Karpas-422 (cell line): ENCODE measurements around the gene ELL. TPM values are rescaled to one million over a fixed set of nuclear protein-coding genes. Genes with fewer than 3 reads are reported as not detected.

Experiments
- DNase-seq: peaks from one replicate; pipeline ENCODE4 v3.0.0-alpha.2; 2015
- H2AFZ ChIP-seq: fragments of 200-600 bp; sonication (generic); 2 replicates; pipeline ENCODE4 v1.6.1; 2014; ENCODE audit warnings: antibody characterized with exemption, low read length, mixed read lengths
- H3K27ac ChIP-seq: fragments of 200-600 bp; sonication (generic); 2 replicates; pipeline ENCODE4 v1.5.1; 2014; ENCODE audit warnings: mild to moderate bottlenecking, low read length, moderate library complexity
- H3K27me3 ChIP-seq: fragments of 200-600 bp; sonication (generic); 2 replicates; pipeline ENCODE4 v1.6.1; 2014; ENCODE audit warnings: low read length, mixed read lengths
- H3K36me3 ChIP-seq: fragments of 200-600 bp; sonication (generic); 2 replicates; pipeline ENCODE4 v1.6.1; 2014; ENCODE audit warnings: low read length, mixed read lengths; ENCODE audit not compliant: insufficient read depth
- H3K4me1 ChIP-seq: fragments of 200-600 bp; sonication (generic); 2 replicates; pipeline ENCODE4 v1.6.1; 2014; ENCODE audit warnings: mild to moderate bottlenecking, low read length, mixed read lengths
- H3K4me2 ChIP-seq: fragments of 200-600 bp; sonication (generic); 2 replicates; pipeline ENCODE4 v1.6.1; 2014; ENCODE audit warnings: low read length, low read depth, mild to moderate bottlenecking; ENCODE audit not compliant: poor library complexity, severe bottlenecking
- H3K4me3 ChIP-seq: fragments of 200-600 bp; sonication (generic); 2 replicates; pipeline ENCODE4 v1.5.1; 2014; ENCODE audit warnings: mild to moderate bottlenecking, antibody characterized with exemption, low read length, mixed read lengths
- H3K79me2 ChIP-seq: fragments of 200-600 bp; sonication (generic); 2 replicates; pipeline ENCODE4 v1.6.1; 2014; ENCODE audit warnings: mild to moderate bottlenecking, low read length, mixed read lengths
- H3K9ac ChIP-seq: fragments of 200-600 bp; sonication (generic); 2 replicates; pipeline ENCODE4 v1.6.0; 2014; ENCODE audit warnings: low read length
- H3K9me2 ChIP-seq: fragments of 200-600 bp; sonication (generic), shearing (Covaris generic); replicated peaks from 2 replicates; pipeline ENCODE4 v1.6.0; 2014; ENCODE audit warnings: mild to moderate bottlenecking, low read length, moderate library complexity; ENCODE audit not compliant: insufficient read depth
- H3K9me3 ChIP-seq: fragments of 300-700, 200-600 bp; sonication (generic); 2 replicates; pipeline ENCODE4 v1.6.1; 2014; ENCODE audit warnings: low read length, mixed read lengths
- H4K20me1 ChIP-seq: fragments of 200-600 bp; sonication (generic); 2 replicates; pipeline ENCODE4 v1.6.1; 2014; ENCODE audit warnings: mild to moderate bottlenecking, antibody characterized with exemption, low read length, low read depth; ENCODE audit not compliant: insufficient read depth
- total RNA-seq: library from RNA; depleted of rRNA; stranded (reverse); fragments of >200 nt; shearing (Covaris generic); gene quantifications from 2 replicates; pipeline ENCODE4 v1.2.3, GENCODE V29; 2014; ENCODE audit warnings: low replicate concordance

Gene ELL
- total RNA-seq, 1 experiment from 2014 or later: 10.9 TPM

DNA sequence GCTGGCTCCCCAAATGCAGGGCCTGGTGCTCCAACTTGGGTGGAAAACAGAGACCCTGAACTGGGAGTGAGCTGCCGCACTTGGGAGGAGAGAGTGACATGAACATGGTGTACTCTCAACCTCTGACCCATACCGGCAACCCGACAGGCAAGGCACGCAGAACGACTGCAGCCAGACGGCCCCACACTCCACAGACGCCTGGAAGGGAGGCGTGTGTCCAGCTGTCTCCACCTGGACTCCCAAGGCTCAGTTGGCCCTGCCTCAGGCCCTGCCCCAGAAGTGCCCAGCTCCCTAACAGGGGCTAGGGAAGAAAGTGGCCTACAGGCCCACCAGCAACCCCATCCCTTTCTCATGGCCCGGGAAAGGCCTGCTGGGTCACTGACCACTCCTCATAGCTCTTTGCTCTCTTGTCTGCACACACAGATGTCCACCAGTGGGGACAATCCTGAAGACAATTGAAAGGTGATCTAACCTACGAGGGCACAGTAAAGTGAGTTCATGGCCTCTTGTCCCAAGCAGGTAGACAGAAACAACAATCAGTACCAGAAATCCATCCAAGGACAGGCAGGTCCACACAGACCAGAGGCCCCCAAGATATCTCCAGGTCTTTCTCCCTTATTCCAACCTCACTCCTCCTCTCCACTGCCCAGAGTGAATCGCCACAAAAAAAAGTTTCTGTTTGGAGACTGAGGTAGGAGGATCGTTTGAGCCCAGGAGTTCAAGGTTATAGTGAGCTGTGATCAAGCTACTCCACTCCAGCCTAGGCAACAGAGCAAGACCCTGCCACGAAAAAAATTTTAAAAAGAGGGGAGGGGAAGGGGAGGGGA lies 28.2 kb downstream of the ELL start:
- Histone ChIP-seq H3K27ac (no peak overlapping the region), H3K79me2 (peaks cover 92% of the 10 kb centered on the region), H3K4me1 (peaks cover 7% of the 10 kb centered on the region), H2AFZ (no peak overlapping the region), H4K20me1 (peaks cover 45% of the 10 kb centered on the region), H3K4me2 (no peak overlapping the region), H3K9me2 (no peaks in the 10 kb centered on the region), H3K9me3 (no peaks in the 10 kb centered on the region), H3K4me3 (no peak overlapping the region), H3K9ac (no peak overlapping the region), H3K27me3 (no peaks in the 10 kb centered on the region), H3K36me3 (no peaks in the 10 kb centered on the region)
- DNase-seq: no peak

DNA sequence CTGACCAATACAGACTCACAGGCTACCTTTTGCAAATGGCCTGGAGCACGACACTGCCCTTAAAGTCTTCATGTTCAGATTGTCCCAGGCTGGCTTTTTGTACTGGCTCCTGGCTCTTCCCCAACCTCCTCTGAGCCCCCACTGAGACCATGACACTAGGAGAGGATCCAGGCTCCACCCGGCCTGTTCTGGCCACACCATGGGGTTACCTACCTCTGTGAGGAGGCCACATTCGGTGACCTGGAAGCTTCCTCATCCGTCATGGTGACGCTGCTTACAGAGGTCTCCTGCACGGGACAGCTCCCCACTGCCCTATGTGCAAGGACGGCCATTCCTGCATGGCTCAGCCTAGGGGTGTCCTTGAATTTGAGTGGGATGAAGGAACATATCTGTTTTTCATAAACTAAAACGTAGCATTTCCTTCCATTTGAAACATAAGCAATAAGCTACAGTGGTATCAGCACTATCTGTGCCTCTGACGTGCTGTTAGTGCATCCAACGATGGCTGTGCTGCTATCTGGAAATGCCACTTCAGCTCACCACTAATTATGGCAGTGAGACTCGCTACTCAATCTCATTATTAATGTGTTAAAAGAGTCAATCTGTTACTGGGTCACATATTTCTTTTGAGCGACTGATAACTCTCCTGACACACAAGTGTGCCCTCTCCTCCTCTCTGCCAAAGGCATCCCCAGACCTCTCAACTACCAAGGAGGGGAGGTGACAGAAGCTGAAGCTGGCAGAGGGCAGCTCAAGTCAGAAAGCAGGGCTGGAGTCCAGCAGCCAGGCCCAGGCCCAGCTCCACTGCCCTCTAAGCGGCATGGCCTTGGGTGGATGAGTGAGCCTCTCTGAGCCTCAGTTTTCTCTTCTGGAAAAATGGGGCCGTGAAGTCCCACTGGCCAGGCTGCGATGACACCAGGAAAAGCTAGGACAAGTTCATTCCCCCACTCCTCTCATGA lies 29.6 kb downstream of the ELL start:
- no peak overlapping the region for H3K27ac ChIP-seq
- H3K79me2 ChIP-seq: peaks cover 95% of the 10 kb centered on the region
- no peaks in the 10 kb centered on the region for H3K27me3 ChIP-seq
- H3K4me3 ChIP-seq: no peak overlapping the region
- H3K9me2 ChIP-seq: no peaks in the 10 kb centered on the region
- no peak for DNase-seq
- H2AFZ ChIP-seq: no peak overlapping the region
- H3K4me1 ChIP-seq: peaks cover 7% of the 10 kb centered on the region
- H3K9ac ChIP-seq: no peak overlapping the region
- H4K20me1 ChIP-seq: peaks cover 58% of the 10 kb centered on the region
- H3K9me3 ChIP-seq: no peaks in the 10 kb centered on the region
- no peaks in the 10 kb centered on the region for H3K36me3 ChIP-seq
- no peak overlapping the region for H3K4me2 ChIP-seq

DNA sequence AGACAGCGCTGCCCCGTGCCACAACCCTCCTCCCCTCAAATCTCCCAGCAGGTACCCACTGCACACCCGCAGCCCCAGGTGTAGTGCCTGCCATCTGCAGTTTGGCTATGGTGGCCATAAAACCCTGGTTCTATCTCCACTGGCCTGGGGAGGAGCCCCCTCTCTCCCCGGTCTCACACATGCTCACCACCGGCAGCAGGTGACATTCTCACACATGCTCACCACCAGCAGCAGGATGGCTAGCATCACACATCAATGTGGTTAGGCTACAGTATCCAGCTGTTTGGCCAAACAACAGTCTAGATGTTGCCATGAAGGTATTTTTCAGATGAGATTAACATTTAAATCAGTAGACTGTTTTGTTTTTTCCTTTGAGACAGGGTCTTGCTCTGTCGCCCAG lies 31.1 kb downstream of the ELL start:
- Histone ChIP-seq H3K4me2 (no peak overlapping the region), H2AFZ (no peak overlapping the region), H4K20me1 (peaks cover 50% of the 10 kb centered on the region), H3K27me3 (no peaks in the 10 kb centered on the region), H3K4me1 (no peaks in the 10 kb centered on the region), H3K36me3 (no peaks in the 10 kb centered on the region), H3K9me3 (no peaks in the 10 kb centered on the region), H3K9ac (no peak overlapping the region), H3K4me3 (no peak overlapping the region), H3K27ac (no peak overlapping the region), H3K79me2 (peaks cover 95% of the 10 kb centered on the region), H3K9me2 (no peaks in the 10 kb centered on the region)
- no peak for DNase-seq

DNA sequence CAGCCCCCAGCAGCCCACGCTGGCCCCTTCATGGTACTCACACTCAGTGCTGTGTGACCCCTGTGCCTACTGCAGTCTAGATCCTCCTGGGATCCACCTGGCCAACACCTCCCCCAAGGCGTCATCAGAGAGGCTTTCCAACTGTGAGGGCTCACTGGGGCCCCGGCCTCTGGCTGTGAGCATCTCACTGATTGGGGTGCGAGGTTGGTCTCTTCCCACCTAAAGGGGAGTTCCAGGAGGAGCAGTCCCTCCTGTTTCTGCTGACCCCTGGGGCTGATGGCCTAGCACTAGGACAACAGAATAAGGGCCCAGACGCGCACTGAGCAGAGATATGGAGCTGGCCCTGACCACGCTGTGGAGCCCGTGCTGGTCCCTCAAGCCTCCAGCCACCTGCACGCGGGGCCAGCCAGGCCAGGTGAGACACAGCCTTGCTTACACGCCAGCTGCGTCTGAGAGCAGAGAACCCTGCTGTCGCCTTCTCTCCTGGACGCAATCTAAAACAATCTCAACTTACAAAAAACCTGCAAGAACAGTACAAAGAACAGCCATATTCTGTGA lies 32.2 kb downstream of the ELL start:
- Histone ChIP-seq H3K36me3 (no peaks in the 10 kb centered on the region), H3K79me2 (peaks cover 94% of the 10 kb centered on the region), H2AFZ (no peak overlapping the region), H3K9me3 (no peaks in the 10 kb centered on the region), H3K4me3 (no peak overlapping the region), H4K20me1 (peaks cover 41% of the 10 kb centered on the region), H3K27ac (no peak overlapping the region), H3K4me2 (no peak overlapping the region), H3K9ac (no peak overlapping the region), H3K4me1 (no peaks in the 10 kb centered on the region), H3K9me2 (no peaks in the 10 kb centered on the region), H3K27me3 (no peaks in the 10 kb centered on the region)
- DNase-seq: no peak

DNA sequence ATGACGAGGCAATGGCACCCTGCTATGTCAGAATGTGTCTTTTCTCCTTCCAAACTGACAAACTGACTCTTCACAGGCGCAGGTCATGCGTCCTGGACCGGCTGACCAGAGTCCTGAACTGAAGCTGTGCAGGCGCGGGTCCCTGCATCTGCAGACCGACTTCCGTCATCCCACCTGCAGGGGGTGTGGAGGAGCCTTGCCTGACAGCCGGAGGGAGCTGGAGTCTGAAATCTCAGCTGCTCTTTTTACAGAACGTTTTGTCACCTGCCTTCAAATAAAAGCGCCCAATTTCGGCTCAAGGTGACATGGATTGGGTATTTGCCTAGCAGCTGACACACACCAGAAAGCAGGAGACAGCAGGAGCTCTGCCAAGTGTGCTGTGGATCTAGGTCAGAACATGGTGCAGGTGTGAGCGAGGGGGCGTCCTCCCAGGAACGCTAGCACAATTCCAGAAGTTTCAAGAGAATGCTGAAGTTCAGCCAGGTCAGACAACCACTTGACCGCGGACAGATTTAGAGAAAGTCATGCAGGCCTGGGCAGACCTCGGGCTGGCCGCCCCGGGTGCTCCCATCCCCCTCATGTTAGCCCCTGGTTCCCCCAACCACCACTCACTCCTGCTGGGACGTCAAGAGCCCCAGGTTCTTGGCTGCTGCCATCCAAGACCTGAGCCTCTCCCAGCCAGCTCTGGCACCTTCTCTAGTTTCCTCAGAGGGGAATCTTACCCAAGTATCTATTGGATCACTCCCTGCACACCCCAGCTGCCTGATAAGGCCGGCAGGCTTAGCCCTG lies 32.8 kb downstream of the ELL start:
- H3K79me2 ChIP-seq: peaks cover 92% of the 10 kb centered on the region
- H3K9me2 ChIP-seq: no peaks in the 10 kb centered on the region
- no peaks in the 10 kb centered on the region for H3K36me3 ChIP-seq
- no peaks in the 10 kb centered on the region for H3K27me3 ChIP-seq
- no peak overlapping the region for H3K9ac ChIP-seq
- DNase-seq: peak; percentile 78
- H2AFZ ChIP-seq: no peak overlapping the region
- H3K27ac ChIP-seq: no peak overlapping the region
- no peak overlapping the region for H3K4me2 ChIP-seq
- no peak overlapping the region for H3K4me3 ChIP-seq
- H3K9me3 ChIP-seq: no peaks in the 10 kb centered on the region
- H4K20me1 ChIP-seq: peaks cover 38% of the 10 kb centered on the region
- no peaks in the 10 kb centered on the region for H3K4me1 ChIP-seq

DNA sequence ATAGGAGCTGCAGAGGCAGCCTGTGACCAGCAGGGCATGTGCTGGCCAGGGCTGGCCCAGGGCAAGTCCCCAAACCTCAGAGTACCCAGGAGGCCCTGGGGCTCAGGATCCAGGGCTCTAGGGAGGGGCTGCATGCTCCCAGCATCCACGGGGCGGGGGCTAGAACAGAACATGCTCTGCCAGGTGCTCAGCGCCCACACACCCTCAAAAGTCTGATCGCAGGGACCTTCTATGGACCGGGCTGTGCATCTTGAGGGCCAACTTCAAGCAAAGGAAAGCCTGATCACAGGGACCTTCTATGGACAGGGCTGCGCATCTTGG lies 33.5 kb downstream of the ELL start:
- peaks cover 32% of the 10 kb centered on the region; the same call in 1 of the 2 replicates for H4K20me1 ChIP-seq
- H2AFZ ChIP-seq: no peak overlapping the region
- H3K27ac ChIP-seq: no peak overlapping the region
- no peak overlapping the region for H3K4me2 ChIP-seq
- H3K9me3 ChIP-seq: no peaks in the 10 kb centered on the region
- peaks cover 92% of the 10 kb centered on the region for H3K79me2 ChIP-seq
- no peaks in the 10 kb centered on the region for H3K4me1 ChIP-seq
- H3K4me3 ChIP-seq: no peak overlapping the region
- no peak for DNase-seq
- no peaks in the 10 kb centered on the region for H3K36me3 ChIP-seq
- no peak overlapping the region for H3K9ac ChIP-seq
- no peaks in the 10 kb centered on the region for H3K27me3 ChIP-seq
- no peaks in the 10 kb centered on the region for H3K9me2 ChIP-seq

DNA sequence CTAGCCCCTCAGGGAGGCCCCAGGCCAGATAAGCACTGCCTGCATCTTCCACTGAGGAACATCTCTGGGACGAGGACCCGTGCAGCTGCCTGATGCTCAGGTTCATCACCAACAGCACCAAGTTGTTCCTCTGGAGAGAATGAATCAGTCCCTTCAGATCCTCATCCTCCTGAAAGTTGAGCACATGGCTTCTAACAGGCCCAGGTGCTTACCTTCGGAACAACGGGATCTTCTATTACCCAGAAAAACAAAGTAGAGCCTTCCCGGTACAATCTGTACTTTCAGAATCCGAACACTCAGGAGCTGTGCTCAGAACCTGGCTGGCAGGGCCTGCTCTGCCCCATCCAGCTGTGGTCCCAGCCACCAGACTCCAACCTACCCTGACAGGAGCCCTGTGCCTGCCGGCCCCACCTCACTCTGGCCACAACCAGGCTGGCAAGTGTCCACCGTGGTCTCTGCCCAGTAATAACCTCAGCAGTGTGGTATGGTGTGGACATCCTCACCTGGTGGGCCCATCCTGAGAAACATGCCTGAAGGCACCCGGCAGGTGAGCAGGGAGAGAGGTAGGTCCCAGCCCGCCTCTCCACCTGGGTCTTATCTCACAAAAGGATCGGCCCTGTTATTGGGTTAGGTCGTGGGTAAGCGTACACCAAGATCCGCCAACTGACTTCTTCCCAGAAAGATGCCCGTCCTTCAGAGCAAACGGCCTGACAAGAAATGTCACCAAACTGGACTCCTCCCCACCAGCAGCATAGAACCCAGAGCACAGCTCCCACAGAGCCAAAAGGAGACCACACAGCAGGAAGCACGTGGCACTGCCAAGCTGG lies 34.1 kb downstream of the ELL start:
- Histone ChIP-seq H2AFZ (no peak overlapping the region), H3K27ac (no peak overlapping the region), H3K4me3 (no peak overlapping the region), H3K79me2 (peaks cover 92% of the 10 kb centered on the region), H4K20me1 (peaks cover 27% of the 10 kb centered on the region; the same call in 1 of the 2 replicates), H3K27me3 (no peaks in the 10 kb centered on the region), H3K4me2 (no peak overlapping the region), H3K4me1 (no peaks in the 10 kb centered on the region), H3K9me3 (no peaks in the 10 kb centered on the region), H3K9me2 (no peaks in the 10 kb centered on the region), H3K36me3 (no peaks in the 10 kb centered on the region), H3K9ac (no peak overlapping the region)
- DNase-seq: no peak
